AG10803 (cell line): ENCODE measurements around the gene ATP6V1G2.
A peak's percentile ranks its signal among the peaks of the same experiment; 100 is the strongest.
"Not testable (repeated sequence)": the region's sequence is repeated elsewhere in the genome, so short reads cannot be mapped to it uniquely, and the experiment has no call there.

ENCODE experiments used
- DNase-seq: peaks from one replicate; pipeline ENCODE4 v3.0.0; 2010; ENCODE audit warnings: low read depth
- H3K4me3 ChIP-seq: 2 replicates; pipeline ENCODE4 v1.5.1; 2011; ENCODE audit warnings: mild to moderate bottlenecking, low read length, control low read depth
- TF ChIP-seq, protein P1 (sequence below): conservative IDR thresholded peaks from 2 replicates; pipeline ENCODE4 v1.5.1; 2011; ENCODE audit warnings: mild to moderate bottlenecking, low read length, control low read depth, inconsistent platforms

ATP6V1G2 gene

DNA sequence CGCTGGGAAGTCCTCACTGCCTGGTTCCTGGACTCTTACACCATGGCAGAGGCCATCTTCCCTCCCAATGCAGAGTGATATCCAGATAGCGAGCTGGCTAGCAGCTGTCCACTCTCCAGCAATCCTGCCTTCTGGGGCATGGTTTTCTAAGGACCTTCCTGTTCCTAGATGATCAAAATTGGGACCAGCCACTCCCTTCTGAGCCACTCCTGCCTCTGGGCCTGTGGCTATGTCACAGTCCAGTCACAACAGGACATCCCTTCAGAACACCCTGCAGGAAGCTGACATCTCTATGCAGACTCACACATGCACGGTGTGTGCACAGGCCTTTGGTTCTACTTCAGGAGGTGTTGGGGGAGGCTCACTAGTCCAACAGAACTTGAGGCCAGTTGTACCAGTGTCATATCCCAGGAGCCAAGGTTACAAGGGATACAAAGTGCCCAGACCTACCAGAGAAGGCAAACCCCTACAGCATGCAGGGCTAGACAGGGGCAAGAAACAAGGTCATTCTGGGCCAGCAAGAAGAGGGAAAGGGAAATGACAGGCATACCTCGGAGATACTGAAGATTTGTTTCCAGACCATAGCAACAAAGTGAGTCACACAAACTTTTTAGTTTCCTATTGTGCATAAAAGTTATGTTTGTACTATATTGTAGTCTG, 20.3 kb downstream of the ATP6V1G2 start:
- DNase-seq = peak; percentile 61
- TF ChIP-seq, protein P1, sequence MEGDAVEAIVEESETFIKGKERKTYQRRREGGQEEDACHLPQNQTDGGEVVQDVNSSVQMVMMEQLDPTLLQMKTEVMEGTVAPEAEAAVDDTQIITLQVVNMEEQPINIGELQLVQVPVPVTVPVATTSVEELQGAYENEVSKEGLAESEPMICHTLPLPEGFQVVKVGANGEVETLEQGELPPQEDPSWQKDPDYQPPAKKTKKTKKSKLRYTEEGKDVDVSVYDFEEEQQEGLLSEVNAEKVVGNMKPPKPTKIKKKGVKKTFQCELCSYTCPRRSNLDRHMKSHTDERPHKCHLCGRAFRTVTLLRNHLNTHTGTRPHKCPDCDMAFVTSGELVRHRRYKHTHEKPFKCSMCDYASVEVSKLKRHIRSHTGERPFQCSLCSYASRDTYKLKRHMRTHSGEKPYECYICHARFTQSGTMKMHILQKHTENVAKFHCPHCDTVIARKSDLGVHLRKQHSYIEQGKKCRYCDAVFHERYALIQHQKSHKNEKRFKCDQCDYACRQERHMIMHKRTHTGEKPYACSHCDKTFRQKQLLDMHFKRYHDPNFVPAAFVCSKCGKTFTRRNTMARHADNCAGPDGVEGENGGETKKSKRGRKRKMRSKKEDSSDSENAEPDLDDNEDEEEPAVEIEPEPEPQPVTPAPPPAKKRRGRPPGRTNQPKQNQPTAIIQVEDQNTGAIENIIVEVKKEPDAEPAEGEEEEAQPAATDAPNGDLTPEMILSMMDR = no peak
- H3K4me3 ChIP-seq = no peak overlapping the region

DNA sequence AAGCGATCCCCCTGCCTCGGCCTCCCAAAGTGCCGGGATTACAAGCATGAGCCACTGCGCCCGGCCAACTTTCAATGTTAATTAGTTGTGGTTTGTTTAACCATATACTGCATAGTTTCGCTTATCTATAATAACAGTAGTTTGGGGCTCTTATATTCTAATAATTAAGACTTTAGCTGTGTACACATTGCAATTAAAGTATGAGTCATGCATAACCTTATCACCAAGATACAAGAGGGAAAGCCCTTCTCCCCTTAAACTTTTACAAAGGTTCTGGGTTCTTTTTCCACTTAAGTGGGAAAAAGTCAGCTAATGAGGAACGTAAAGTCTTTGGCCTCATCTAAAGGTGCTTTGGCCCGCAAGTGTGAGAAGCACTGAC, 20.9 kb downstream of the ATP6V1G2 start:
- no peak for DNase-seq
- no peak overlapping the region for H3K4me3 ChIP-seq
- TF ChIP-seq, protein P1 = no peak

DNA sequence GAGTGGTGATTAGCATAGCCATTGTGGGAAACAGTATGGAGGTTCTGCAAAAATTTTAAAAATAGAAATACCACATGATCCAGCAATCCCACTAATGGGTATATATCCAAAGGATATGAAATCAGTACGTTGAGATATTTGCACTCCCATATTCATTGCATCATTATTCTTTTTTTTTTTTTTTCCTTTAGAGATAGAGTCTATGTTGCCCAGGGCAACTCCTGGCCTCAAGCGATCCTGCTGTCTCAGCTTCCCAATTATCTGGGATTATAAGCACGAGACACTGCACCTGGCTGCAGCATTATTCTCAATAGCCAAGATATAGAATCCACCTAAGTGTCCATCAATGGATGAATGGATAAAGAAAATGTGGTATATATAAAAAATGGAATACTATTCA, 24.6 kb downstream of the ATP6V1G2 start:
- TF ChIP-seq, protein P1 = no peak
- DNase-seq = no peak

GRCh38 chr6:31513456-31514165, 32.8 kb downstream of the ATP6V1G2 start:
- H3K4me3 ChIP-seq = no peak overlapping the region
- no peak for DNase-seq
- TF ChIP-seq, protein P1 = no peak

More for the DNA sequence above, 24.6 kb downstream of the ATP6V1G2 start:
- H3K4me3 ChIP-seq = no peak overlapping the region

- no peak overlapping the region for H3K4me3 ChIP-seq
- DNase-seq = no peak
- TF ChIP-seq, protein P1 = no peak
Observed at GRCh38 chr6:31510007-31510406, 36.4 kb downstream of the ATP6V1G2 start.

DNA sequence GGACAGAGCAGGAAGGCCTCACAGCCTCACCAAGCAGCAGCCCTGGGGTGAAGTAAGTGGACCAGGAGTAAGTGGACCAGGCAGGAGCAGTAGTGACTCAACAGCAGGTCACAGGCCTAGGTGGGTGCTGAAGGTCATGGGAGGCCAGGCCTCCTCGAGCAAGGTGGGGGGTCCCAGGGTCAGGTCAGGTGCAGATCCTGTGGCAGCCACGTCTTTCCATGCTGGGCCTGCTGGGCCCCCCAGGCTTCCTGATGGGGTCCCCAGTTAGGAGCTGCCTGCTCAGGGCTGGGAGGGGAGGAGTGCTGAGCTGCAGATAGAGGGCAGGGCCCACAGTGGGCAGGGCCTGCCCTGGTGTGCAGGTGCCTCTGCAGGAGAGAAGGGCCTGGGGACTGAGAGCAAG, 37.4 kb downstream of the ATP6V1G2 start:
- not testable (repeated sequence) for H3K4me3 ChIP-seq, DNase-seq

- TF ChIP-seq, protein P1 = no peak
- H3K4me3 ChIP-seq = no peak overlapping the region
- DNase-seq = no peak
Observed at GRCh38 chr6:31502586-31502985, 43.8 kb downstream of the ATP6V1G2 start.

DNA sequence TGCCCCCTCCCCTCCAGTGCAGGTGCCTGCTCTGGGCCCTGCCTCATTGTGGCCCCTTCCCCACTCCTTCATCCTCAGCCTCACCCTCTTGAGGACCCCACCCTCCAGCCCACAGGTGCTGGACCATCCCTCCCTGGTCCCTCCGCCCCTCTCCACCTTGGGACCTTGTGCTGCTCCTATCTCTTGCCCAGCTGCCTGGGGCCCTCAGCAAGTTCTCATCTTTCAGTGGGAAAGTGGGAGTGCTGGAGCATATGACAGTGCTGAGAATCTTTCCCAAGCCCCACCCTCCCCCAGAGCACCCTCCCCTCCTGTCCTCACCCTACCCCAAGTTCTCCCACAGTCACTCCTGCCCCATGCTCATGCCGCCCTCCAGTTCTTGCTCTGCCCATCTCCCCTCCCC, 46.8 kb downstream of the ATP6V1G2 start:
- H3K4me3 ChIP-seq, DNase-seq: not testable (repeated sequence)
